ENCODE measurements around the gene ABAT. TPM values are rescaled to one million over a fixed set of nuclear protein-coding genes. Genes with fewer than 3 reads are reported as not detected.

ABAT gene
- total RNA-seq, 1 donor from 2014 or later = 70.9 TPM

DNA sequence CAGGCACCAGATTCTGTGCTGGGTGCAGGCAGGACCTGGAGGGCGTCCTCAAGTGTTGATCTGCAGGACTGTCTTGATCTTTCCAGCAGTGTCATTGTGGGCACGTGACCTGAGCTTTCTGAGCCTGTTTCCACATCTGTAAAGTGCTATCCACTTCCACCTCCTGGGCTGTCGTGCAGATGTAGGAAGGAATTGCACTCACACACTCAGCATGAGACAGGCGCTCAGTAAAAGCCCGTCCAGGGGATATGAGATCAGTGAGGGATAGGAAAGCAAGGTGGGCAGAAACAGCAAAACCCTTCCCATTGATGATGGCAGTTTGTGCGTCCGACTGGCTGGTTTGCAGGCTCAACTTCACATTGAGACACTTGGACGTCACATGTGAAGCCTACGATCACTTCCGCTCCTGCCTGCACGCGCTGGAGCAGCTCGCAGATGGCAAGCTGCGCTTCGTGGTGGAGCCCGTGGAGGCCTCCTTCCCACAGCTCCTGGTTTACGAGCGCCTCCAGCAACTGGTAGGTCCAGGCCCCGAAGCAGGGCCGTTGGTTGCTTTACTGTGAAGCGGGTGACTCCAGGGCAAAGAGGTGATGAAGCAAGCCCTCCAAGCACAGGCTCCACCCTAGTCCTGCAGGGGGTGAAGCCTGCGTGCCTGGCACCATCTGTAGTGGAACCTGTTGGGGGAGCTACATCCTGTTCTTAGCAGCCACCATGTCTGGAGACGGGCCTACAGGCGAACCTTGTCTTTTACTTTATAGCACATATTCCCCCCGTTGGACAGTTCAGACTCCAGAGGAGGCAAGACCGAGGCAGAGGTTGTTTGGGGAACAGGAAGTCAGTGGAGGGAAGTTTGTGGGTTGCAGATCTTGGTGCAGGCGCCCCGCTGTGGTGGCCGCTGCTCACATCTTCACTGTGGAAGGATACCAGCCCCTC is 29.9 kb upstream of the ABAT start:
- H3K36me3 Mint-ChIP-seq (ENCODE audit: unreplicated experiment) = peaks cover 20% of the 10 kb centered on the region
- peaks cover 8% of the 10 kb centered on the region for H3K4me1 Mint-ChIP-seq (ENCODE audit: low read depth, unreplicated experiment)
- H3K27ac Mint-ChIP-seq (ENCODE audit: unreplicated experiment) = no peak overlapping the region
- peaks cover 7% of the 10 kb centered on the region for H3K9me3 Mint-ChIP-seq (ENCODE audit: unreplicated experiment)
- peaks cover 3% of the 10 kb centered on the region for H3K27me3 Mint-ChIP-seq (ENCODE audit: unreplicated experiment)
- H3K4me3 Mint-ChIP-seq (ENCODE audit: unreplicated experiment) = no peak overlapping the region
- TF ChIP-seq, protein P1, sequence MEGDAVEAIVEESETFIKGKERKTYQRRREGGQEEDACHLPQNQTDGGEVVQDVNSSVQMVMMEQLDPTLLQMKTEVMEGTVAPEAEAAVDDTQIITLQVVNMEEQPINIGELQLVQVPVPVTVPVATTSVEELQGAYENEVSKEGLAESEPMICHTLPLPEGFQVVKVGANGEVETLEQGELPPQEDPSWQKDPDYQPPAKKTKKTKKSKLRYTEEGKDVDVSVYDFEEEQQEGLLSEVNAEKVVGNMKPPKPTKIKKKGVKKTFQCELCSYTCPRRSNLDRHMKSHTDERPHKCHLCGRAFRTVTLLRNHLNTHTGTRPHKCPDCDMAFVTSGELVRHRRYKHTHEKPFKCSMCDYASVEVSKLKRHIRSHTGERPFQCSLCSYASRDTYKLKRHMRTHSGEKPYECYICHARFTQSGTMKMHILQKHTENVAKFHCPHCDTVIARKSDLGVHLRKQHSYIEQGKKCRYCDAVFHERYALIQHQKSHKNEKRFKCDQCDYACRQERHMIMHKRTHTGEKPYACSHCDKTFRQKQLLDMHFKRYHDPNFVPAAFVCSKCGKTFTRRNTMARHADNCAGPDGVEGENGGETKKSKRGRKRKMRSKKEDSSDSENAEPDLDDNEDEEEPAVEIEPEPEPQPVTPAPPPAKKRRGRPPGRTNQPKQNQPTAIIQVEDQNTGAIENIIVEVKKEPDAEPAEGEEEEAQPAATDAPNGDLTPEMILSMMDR (IDR thresholded peaks at IDR 0.05; ENCODE audit: partially characterized antibody, unreplicated experiment) = no peak
- no peak for DNase-seq

DNA sequence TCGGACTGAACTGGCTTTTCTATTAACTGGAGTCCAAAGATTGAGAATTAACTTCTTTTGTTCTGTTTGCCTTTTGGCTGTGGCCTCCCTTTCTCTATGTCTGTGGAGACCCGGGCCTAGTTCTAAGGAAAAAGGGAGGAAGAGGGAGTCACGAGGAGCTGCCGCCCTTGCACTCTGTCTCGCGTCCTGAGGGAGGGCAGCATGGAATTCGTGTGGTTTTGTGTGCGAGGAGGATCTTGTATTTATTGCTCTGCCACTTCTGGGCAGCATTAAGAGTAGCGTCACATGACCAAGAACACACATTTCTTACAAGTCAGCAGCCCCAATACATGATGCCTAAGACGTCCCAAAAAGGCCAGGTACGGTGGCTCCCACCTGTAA is 29.3 kb upstream of the ABAT start:
- H3K27me3 Mint-ChIP-seq (ENCODE audit: unreplicated experiment) = no peaks in the 10 kb centered on the region
- H3K36me3 Mint-ChIP-seq (ENCODE audit: unreplicated experiment) = peaks cover 20% of the 10 kb centered on the region
- no peak overlapping the region for H3K27ac Mint-ChIP-seq (ENCODE audit: unreplicated experiment)
- TF ChIP-seq, protein P1 (IDR thresholded peaks at IDR 0.05; ENCODE audit: partially characterized antibody, unreplicated experiment) = no peak
- H3K9me3 Mint-ChIP-seq (ENCODE audit: unreplicated experiment) = peaks cover 5% of the 10 kb centered on the region
- no peak for DNase-seq
- peaks cover 1% of the 10 kb centered on the region for H3K4me1 Mint-ChIP-seq (ENCODE audit: low read depth, unreplicated experiment)
- no peak overlapping the region for H3K4me3 Mint-ChIP-seq (ENCODE audit: unreplicated experiment)

DNA sequence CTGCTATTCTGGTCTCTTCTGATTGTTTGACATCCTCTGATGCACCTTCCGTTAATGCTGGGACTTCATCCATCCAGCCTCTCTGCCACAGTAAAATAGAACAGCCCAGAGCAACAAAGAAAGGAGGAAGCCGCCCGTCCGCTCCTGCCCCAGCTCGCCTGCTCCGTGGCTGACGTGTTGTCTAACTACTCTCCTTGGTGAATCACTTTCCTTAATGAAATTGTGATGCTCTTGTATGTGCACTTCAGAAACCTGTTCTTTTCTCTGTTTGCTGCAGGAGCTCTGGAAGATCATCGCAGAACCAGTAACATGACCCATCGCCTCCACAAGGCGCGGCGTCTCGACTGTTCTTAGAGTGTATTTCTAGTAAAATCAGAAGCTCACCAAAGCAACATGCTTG is 28.6 kb upstream of the ABAT start:
- Mint-ChIP-seq H3K9me3 (ENCODE audit: unreplicated experiment) (peaks cover 3% of the 10 kb centered on the region), H3K4me1 (ENCODE audit: low read depth, unreplicated experiment) (no peaks in the 10 kb centered on the region), H3K27ac (ENCODE audit: unreplicated experiment) (no peak overlapping the region), H3K27me3 (ENCODE audit: unreplicated experiment) (no peaks in the 10 kb centered on the region), H3K4me3 (ENCODE audit: unreplicated experiment) (no peak overlapping the region), H3K36me3 (ENCODE audit: unreplicated experiment) (peaks cover 20% of the 10 kb centered on the region)
- DNase-seq = no peak
- TF ChIP-seq, protein P1 (IDR thresholded peaks at IDR 0.05; ENCODE audit: partially characterized antibody, unreplicated experiment) = no peak

DNA sequence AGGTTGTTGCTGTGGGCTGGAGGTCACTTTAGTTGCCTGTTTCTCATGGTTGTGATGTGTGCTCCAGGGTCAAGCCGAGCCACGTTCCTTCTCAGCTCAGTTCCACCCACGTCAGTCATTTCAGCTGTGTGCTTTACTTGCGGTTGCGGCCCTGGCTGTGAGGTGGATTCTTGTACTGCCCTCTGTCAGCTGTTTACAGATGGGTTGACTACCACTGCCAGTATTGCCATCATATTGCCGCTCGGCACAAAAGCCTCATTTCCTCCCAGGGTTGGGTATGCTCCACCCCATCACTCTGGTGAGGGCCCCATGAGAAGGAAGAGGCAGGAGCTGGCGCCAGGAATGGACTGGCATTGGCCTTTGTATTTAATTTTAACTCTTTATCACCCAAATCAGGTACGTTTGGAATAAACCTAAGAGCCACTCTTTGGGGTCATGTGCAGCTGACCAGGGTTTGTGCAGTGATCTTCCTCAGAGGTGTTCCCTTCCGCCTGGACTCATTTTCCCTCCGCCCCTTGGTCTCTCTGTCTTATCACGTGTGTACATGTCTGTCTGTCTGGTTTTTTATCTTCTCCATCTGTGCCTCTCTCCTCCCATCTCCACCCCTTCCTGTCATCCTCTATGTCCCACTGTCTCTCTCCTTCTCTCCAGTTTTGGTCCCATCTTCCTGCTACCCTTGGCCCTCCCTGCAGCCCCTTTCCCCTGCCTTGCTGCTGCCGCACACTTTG is 27.9 kb upstream of the ABAT start:
- no peaks in the 10 kb centered on the region for H3K4me1 Mint-ChIP-seq (ENCODE audit: low read depth, unreplicated experiment)
- TF ChIP-seq, protein P1 (IDR thresholded peaks at IDR 0.05; ENCODE audit: partially characterized antibody, unreplicated experiment) = no peak
- no peak overlapping the region for H3K27ac Mint-ChIP-seq (ENCODE audit: unreplicated experiment)
- no peaks in the 10 kb centered on the region for H3K27me3 Mint-ChIP-seq (ENCODE audit: unreplicated experiment)
- no peak for DNase-seq
- no peak overlapping the region for H3K4me3 Mint-ChIP-seq (ENCODE audit: unreplicated experiment)
- peaks cover 1% of the 10 kb centered on the region for H3K9me3 Mint-ChIP-seq (ENCODE audit: unreplicated experiment)
- H3K36me3 Mint-ChIP-seq (ENCODE audit: unreplicated experiment) = peaks cover 17% of the 10 kb centered on the region

All from glutamatergic neuron (in vitro differentiated cells).